Activated CD4-positive, alpha-beta T cell treated with anti-CD3 and anti-CD28 coated beads, Interleukin-2, Interleukin-6, amounts not matched to agents 100 ng/mL and 50 ng/mL, durations not matched to agents 16 hours and 8 hours (primary cell): ENCODE results near the gene CAPN2.

Experiments
- DNase-seq: peaks from one replicate; pipeline ENCODE4 v3.0.0-alpha.2; 2020

The CAPN2 gene

DNA sequence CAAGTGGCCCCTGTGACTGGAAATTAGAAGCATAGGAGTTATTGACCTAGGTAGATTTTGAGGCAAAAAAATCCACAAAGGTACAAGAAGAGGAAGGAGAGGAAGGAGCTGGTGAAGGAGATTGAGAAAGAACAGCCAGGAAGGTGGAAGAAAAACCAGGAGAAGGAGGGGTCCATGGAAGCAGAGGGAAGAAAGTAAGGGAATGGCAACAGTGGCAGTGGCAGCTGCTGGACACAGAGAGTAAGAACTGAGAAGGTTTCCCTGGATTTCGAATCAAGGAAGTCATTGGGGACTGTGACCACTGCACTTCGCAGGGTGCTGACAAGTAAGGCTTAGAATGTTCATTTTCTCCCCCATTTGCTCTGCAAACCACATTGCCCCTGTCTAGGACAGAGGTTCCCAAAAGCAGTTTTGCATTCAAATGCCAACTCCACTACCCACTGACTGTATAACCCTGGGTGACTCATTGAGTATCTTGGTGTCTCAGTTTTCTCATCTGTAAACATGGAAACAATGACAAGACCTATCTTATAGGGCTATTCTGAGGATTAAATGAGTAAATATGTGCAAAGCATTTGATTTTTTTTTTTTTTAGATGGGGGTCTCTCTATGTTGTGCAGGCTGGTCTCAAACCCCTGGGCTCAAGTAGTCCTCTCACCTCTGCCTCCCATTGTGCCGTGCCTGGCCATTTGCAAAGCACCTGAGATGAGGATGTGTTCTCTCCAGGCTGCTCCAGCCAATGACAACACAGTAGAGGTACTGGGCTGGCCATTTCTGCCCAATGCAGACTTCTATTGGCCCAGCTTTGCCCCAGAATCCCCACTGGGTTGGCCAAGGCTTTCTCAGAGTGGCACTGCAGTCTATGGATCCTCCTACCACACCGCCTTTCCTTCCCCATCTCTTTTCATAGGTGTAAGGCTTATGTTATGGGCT is 9.3 kb upstream of the CAPN2 start:
- peak; percentile 49 for DNase-seq

DNA sequence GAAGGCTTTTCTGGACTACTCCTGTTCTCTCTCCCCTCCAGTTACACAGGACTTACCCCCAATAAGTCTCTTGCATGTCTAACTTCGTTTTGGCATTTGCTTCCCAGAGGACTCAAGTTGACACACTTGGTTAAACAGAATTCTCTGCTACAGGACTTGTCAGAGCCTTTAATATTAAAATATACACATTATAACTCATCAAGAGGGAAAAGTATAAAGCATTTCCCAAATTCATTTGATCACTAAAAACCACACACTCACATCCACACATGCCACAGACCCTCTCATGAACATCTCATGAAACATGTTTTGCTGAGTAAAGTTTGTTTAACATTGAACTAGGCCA is 8.7 kb upstream of the CAPN2 start:
- no peak for DNase-seq

DNA sequence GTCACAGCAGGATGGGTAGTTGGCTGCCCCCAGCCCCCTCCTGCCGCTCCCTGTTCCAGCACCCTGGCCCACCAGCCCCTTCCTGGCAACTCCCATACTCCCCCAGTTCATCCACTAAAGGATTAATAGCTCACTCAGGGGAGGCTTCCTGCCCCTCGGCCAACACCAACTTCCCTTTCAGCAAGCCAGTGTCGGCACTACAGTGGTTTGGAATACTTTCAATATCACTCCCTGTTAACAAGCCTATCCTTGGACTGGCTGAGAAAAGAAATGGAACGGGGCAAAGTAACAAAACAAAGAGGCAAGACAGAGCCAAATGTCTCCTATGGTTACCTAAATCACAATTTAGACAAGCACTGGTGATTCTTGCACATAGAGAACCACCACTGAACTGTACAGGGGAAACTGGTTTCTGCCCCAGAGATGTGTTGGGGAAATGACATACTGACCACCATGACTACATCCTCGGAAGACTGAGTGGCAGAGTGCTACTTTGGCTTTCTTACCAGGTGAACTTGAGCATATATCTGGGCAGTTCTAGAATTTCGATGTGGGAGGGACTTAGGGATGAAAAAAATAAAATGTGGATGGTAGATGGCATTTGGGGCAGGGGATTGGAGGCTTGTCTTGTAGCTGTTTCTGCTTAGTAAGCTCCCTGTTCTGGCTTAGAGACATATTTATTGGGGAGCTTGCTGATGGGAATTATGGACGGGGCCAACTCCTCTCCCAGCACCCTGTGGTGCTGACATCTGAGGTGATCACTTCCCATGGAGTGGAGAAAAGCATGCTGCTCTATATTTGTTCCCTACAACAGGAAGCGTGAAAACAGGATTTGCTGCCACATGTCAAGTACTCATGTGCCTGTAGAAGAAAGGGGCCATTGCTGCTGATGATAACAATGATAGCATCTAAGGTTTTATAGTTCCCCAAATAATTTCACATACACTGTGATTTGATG is 7.1 kb upstream of the CAPN2 start:
- no peak for DNase-seq

DNA sequence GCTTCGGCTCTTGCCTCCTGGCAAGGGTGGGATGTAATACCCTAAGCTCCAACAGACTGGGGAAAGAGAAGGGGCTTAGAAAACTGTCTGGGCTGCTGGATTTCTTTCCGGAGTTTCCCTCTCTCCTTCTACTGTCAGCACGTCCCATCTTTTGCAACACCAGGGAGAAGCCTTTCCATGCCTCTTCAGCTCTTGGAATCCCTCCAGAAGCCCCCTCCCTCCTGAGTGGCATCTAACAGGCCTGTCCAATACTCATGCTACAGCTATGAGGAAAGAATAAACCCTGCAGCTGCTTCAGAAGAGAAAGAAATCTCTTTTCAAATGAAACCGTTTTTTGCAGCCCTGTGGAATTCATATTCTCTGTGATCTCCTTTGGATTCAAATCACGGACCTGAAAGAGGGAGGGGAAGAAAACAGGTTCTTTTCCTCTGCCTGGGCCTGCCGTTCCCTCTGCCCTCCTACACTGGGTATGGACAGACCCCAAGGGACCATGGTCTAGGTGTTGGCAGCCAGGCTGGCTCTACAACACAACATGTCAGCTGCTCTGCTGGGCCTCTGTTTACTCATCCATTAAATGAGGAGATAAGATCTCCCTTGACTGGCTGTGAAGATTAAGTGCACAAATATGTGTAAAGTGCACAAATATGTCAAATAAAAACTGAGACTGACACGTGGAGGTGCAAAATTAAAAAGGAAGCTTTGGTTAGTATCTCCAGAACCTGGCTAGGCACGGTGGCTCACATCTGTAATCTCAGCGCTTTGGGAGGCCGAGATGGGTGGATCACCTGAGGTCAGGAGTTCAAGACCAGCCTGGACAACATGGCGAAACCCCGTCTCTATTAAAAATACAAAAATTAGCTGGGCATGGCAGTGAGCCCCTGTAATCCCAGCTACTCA is 6.0 kb upstream of the CAPN2 start:
- no peak for DNase-seq

DNA sequence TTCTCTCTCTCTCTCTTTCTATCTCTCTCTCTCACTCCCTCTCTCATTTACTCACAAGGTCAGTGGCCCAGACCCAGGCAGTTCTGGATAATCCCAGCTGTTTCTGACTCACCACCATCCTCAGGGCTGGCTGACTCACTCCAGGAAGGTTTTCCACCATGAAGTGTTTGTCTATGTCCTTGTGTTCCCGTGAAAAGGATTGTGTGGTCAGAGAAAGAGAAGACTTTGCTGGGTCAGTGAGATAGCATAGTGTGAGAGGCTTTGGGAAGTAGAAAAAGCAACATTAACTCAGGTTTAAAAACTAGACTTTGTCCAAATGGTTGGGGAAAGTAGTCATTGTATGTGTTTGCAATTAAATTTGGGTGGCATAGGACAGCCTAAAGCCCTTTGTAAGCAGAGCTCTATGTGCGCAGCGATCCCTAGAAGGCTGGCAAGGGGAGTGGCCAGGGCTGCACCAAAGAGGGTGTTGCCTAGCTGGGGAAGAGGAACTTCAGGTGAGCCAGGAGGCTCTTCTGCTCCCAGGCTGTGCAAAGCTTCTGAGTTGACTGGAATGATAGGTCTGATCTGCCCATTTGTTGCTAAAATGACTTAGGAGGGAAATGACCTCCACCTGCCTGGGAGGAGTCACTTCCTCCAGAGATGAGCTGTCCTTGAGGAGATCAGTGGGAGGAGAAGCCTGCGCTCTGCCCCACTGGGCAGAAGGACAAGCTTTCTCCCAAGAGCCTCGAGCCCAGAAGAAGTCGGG is 4.9 kb upstream of the CAPN2 start:
- no peak for DNase-seq

DNA sequence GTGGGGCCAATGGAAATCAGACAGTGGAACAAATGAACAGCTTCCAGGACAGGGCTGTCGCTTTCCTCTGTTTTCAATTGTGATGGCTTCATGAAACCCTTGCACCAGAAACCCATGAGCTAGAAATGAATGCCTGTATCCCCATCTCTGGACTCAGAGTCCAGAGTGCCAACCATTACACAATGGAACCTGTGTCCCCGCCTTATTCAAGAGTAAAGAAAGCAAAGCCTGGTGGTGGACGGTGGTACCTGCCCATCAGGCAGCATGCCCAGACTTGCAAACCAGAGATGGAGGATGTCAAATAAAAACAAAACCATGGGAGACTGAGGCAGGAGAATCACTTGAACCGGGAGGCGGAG is 4.4 kb upstream of the CAPN2 start:
- no peak for DNase-seq

DNA sequence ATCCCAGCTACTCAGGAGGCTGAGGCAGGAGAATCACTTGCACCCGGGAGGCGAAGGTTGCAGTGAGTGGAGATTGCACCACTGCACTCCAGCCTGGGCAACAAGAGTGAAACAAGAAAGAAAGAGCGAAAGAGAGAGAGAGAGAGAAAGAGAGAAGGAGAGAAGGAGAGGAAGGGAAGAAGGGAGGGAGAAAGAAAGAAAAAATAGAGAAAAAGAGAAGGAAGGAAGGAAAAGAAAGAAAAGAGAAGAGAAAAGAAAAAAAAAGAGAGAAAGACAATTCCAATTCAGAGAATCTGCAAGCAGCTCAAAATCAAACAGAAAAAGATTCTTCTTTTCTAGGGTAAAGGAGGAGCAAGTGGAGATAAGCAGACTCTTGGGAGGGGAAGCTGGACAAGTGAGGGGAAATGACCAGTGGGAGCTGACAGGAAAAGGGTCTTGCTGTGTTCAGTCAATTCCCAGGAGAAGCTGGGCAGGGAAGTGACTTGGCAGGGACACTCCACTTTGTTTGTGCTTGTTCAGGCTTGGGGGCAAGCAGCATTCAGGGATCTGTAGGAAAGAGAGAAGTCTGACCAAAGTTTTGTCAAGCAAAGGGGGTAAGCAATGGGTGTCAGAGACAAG is 3.6 kb upstream of the CAPN2 start:
- no peak for DNase-seq

DNA sequence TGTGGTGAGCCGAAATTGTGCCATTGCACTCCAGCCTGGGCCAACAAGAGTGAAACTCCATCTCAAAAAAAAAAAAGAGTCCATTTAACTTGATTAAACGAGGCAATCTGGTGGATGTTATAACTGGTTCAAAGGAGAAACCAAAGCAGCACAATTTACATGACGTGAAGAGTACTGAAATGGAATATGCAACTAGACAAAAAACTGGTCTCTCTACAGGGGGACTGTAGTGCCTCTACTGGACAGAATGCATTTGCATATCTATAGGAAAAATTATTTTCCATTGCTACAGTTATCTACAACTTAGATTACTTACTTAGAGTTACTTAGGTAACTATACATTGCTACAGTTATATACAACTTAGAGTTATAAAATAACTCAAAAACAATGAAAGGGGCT is 2.7 kb upstream of the CAPN2 start:
- no peak for DNase-seq

DNA sequence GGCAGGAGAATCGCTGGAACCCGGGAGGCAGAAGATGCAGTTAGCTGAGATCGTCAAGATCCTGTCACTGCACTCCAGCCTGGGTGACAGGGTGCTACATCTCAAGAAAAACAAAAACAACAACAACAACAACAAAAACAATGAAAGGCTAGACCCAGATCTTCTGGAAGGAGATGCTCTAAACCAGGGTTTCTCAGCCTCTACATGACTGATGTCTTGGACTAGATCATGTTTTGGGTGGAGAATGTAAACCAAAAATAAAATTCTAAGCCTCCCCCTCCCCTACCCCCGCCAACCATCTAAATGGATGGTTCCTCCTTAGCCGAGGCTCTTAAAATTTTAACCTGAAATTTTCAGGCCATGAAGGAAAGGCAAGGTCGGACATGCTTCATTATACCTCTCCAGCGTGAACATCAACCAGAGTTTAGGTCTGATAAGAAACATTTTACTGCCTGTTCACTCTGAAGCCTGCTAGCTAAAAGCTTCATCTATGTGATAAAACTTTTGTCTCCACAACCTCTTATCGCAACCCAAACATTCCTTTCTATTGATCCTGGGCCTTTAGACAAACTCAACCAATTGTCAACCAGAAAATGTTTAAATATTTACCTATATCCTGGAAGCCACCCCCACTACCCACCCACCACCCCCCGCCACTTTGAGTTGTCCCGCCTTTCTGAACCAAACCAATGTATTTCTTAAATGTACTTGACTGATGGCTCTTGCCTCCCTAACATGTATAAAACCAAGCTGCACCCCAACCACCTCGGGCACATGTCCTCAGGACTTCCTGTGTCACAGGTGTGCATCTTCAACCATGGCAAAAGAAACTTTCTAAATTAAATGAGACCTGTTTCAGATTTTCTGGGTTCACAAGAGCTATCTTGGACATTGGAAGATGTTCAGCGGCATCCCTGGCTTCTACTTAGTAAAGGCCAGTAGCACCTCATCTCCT is 1.9 kb upstream of the CAPN2 start:
- no peak for DNase-seq

DNA sequence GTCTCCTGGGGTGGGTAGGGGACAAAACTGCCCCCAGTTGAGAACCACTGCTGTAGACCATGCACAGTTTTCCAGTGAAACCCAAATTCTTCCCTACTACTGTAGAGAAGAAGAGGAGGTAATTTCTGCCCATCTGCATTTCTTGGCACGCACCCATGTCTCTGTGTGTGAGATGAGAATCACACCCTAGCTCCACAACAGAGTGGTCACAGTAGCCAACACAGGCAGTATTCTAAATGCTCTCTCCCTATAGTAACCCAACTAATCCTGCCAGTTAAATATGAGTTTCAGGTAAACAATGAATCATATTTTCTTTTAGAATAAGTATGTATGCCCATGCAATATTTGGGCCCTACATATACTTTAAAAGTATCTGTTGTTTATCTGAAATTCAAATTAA is 1.2 kb upstream of the CAPN2 start:
- no peak for DNase-seq

DNA sequence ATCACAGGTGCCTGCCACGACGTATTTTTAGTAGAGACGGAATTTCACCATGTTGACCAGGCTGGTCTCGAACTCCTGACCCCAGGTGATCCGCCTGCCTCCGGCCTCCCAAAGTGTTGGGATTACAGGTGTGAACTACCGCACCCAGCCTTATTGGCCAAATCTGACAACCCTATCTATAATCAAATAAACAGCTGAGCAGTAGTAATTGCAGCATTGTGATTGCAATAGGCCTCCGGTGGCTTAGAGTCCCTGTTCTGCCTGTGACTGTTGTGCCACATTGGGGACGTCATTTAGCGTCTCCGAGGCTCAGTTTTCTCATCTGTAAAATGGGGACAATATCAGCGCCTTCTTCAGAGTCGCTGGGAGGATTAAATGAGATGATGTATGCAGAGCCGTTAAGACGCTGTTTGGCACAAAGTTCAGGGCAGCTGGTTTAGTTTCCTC is 569 bp upstream of the CAPN2 start:
- DNase-seq, result no peak

DNA sequence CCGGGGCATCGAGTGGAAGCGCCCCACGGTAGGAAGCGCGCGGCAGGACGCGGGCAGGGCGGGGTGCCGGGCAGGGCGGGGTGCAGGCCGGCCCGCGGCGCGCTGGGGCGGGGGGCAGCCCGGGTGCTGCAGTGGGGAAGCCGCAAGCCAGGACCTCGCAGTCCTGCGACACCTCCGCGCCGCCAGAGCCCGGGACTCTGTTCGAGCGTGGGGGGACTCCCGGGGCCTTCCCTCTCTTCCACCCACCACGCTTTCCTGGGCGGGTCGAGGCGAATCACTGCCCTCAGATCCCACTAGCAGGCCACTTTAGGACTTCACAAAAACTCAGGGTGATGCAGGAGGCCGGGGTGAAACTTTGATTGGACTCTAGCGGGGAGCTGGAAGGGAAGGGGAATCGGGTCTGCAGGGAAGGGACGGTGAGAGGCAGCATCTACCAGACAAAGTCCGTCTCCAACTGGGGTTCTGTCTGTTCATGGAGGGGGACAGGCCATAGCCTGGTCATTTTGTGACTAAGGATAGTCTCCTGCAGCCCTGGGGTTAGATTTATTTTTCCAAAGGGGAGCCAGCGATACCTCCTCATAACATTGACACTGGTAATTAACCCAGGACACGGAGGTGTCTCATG is 623 bp downstream of the CAPN2 start:
- peak; percentile 43 for DNase-seq

DNA sequence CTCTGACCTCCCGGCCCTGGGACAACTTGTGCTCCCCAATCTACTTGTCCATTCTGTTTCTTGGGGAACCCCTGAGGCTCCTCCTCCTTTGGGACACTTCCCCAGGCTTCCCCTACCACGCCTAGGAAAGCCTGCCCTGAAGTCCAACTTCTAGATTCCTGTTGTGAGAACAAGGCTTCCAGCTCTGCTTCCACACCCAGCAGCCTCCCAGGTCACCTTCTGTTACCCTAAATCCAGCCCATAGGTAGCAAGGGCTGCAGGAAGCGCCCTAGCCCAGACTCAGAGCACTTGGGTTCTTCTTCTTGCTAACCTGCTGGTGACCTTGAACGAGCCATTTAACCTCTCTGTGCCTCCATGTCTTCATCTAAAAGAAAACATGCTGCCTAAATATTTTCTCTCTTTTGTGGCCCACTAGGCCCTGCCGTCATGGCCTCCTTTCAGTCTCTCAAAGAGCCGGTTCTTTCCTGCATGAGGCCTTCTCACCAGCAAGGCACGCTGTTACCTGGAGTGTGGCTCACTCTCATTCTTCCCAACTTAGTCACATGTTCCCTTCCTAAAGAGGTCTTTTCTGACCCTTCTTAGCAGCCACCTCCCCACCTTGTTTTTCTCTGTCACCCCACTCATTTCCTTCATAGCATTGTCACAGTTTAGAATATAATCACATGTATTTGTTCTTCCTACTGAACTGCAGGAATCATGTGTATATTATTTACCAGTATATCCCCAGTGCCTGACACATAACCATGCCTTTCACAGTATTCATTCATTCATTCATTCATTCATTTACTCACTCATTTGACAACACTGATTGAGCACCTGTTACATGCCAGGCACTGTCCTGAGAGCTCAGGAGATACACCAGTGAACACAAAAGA is 1.4 kb downstream of the CAPN2 start:
- DNase-seq, result peak; percentile 28

DNA sequence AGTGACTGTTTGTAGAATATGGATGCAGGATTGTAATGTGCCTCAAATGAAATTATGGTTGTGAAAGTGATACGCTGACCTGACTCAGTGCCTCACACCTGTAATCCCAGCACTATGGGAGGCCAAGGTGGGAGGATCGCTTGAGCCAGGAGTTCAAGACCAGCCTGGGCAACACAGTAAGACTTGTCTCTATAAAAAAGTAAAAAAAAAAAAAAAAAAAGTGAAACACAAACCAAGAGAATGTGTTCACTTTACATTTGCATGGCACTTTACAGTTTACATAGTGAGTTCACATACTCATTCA is 2.0 kb downstream of the CAPN2 start:
- DNase-seq, result no peak

DNA sequence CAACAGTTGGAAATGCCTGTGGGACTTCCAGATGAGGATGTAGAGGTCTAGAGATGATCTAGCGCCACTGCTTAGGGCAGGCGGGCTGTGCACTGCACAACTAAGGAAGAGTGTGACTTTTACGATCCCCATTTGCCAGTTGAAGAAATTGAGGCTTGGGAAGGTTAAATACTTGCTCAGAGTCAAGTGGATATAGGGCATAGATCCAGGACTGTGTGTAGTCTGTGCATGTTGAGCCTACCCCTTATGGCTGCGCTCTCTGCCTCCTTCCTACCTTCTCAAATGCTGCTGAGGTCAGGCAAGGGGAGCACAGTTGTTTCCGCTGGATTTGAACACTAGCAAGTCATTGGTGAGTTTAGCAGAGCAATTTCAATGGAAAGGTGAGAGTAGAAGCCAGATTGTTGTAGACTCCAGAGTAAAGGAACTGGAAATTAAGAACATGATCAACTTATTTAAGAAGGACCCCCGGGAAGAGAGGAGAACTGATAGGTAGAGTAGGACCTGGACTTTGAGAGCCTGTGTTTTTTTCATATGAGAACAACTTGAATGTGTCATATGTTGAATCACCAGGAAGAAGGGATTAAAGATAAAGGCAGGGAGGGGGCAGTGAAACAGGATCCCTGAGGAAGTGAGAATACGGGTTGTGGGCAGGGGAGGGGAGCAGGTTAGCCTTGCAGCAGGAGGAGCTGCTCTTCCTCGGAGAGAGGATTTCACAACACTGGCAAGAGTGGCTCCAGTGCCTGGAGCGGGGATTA is 2.7 kb downstream of the CAPN2 start:
- no peak for DNase-seq

DNA sequence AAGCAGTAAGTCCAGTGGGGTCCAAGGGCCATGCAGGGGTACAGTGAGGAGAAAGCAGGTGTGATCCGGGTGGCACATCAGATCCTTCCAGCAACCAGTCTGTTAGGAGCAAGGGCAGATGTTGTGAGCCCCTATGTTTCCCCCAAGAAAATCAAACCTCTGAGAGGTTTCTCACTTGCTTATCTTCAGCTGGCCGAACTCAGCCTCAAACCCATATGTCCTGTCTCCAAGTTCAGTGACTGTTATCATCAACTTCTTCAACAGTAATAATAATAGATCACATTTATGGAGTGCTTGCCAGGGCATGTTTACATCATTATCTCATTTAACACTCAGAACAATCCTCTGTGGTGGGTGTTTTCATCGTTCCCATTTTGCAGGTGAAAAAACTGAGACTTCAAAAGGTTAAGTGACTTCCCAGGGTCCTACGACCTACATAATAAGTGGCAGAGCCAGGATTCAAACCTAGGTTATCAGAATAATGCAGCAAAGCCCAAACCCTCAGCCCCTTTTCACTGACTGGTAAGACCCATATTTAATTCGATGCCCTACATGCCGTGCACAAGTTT is 3.3 kb downstream of the CAPN2 start:
- peak; percentile 32 for DNase-seq

DNA sequence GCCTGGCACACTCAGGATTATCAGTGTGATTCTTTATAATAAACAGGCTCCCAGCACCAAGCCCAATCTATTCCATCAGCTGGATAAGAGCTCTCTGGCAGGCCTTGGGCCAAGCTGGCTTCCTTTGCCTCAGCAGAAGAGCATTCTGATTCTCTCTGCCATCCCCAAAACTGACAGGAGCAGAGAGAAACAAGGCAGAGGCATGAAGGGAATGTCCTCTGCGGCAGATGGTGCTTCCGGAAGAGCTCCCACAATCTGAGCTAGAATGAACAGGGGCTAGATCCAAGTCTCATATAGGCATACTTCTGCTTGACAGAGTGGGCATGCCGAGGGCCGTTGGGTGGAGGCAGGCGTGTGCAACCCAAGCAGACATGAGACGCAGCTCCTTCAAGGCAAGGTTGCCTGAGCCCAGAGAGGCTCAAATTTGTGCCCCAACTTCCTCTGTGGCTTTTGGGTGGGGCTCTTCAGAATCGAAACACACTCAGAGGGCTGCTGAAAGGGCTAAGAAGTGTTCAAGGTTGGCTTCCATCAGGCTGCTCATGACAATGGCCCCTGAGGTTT is 4.0 kb downstream of the CAPN2 start:
- peak; percentile 84 for DNase-seq

DNA sequence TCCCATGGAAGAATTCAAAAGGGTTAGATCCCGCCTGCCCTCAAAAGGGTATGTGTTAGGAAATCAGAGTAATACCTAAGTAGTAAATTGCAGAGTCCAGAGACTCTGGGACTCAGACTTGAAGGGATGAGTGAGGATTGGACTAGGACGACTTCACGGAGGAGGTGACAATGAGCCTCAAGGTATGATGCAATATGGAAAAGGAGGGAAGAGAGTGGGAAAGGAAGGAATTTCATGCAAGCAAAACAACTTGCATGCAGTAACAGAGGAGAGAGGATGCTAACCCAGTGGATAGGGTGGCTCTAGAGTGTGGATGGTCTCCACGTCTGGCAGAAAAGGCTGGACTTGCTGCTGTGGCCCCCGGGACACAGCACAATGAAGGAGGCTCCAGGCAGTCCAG is 4.8 kb downstream of the CAPN2 start:
- no peak for DNase-seq
